SU-DHL-6 (cell line): ENCODE data around the gene RAB11FIP2.

ENCODE experiments used
- EZH2phosphoT487 ChIP-seq: fragments of 200-600 bp; sonication (generic), shearing (Covaris generic); conservative IDR thresholded peaks from 2 replicates; pipeline ENCODE4 v1.6.1; 2018; ENCODE audit warnings: mild to moderate bottlenecking, antibody characterized with exemption, low read length, moderate library complexity, mixed read lengths
- TF ChIP-seq, protein P1 (sequence below): fragments of 200-600 bp; sonication (generic); IDR thresholded peaks from one replicate; pipeline ENCODE4 v1.5.1; 2017; ENCODE audit warnings: antibody characterized with exemption, mild to moderate bottlenecking, low read length, moderate library complexity; ENCODE audit not compliant: insufficient read depth, poor library complexity, severe bottlenecking

DNA sequence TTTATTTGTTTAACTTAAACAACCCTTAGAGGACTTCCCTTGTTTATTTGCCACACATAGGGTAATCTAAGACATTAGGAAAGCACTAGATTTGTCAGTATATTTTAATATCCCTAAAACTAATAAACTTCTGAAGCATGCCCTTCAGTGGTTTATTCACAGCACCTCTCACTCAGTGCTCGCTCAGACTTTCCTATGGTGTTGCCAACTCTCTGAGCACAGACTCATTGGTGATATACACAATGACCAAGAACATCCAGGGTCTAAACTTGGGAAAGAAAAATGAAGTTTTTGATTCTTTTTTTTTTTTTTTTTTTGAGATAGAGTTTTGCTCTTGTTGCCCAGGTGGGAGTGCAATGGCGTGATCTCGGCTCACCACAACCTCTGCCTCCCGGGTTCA lies 82.2 kb downstream of the RAB11FIP2 start:
- TF ChIP-seq, protein P1, sequence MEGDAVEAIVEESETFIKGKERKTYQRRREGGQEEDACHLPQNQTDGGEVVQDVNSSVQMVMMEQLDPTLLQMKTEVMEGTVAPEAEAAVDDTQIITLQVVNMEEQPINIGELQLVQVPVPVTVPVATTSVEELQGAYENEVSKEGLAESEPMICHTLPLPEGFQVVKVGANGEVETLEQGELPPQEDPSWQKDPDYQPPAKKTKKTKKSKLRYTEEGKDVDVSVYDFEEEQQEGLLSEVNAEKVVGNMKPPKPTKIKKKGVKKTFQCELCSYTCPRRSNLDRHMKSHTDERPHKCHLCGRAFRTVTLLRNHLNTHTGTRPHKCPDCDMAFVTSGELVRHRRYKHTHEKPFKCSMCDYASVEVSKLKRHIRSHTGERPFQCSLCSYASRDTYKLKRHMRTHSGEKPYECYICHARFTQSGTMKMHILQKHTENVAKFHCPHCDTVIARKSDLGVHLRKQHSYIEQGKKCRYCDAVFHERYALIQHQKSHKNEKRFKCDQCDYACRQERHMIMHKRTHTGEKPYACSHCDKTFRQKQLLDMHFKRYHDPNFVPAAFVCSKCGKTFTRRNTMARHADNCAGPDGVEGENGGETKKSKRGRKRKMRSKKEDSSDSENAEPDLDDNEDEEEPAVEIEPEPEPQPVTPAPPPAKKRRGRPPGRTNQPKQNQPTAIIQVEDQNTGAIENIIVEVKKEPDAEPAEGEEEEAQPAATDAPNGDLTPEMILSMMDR: no peak
- TF ChIP-seq EZH2phosphoT487: no peak
